Fibroblast of lung (primary cell): ENCODE data around the gene HES7. TPM values are rescaled to one million over a fixed set of nuclear protein-coding genes. Genes with fewer than 3 reads are reported as not detected.

Experiments used
- DNase-seq, 2 donors: peaks; one replicate each; pipeline versions ENCODE4 v3.0.0 to v3.0.0-alpha.2; 2010; ENCODE audit warnings: low read depth in 2 of 2
- H2AFZ ChIP-seq: 2 replicates; pipeline ENCODE4 v1.5.1; 2012; ENCODE audit warnings: low read length, control low read depth, inconsistent platforms
- H3K27ac ChIP-seq: 2 replicates; pipeline ENCODE4 v1.5.1; 2011; ENCODE audit warnings: low read length, control low read depth; ENCODE audit not compliant: insufficient read depth
- H3K27me3 ChIP-seq: 2 replicates; pipeline ENCODE4 v1.5.1; 2011; ENCODE audit warnings: mild to moderate bottlenecking, low read length; ENCODE audit not compliant: control insufficient read depth, insufficient read depth
- H3K36me3 ChIP-seq: 2 replicates; pipeline ENCODE4 v1.5.1; 2011; ENCODE audit warnings: low read length; ENCODE audit not compliant: control insufficient read depth, insufficient read depth
- H3K4me1 ChIP-seq: 2 replicates; pipeline ENCODE4 v1.5.1; 2011; ENCODE audit warnings: low read length; ENCODE audit not compliant: control insufficient read depth, insufficient read depth; ENCODE audit errors: extremely low read depth
- H3K4me2 ChIP-seq: 2 replicates; pipeline ENCODE4 v1.5.1; 2011; ENCODE audit warnings: low read length, control low read depth; ENCODE audit not compliant: insufficient read depth; ENCODE audit errors: extremely low read depth
- H3K4me3 ChIP-seq, 4 experiments: fragments of 200-600 bp in 1 of 4; sonication (generic) in 1 of 4; replicated peaks in 1 of 4; 2 replicates each; pipeline ENCODE4 v1.5.1; 2011 to 2016; ENCODE audit warnings: low read length in 4 of 4, low read depth in 3 of 4, mild to moderate bottlenecking in 3 of 4, control low read depth in 2 of 4, inconsistent platforms in 1 of 4, mixed read lengths in 1 of 4; ENCODE audit not compliant: insufficient read depth in 1 of 4; ENCODE audit errors: control extremely low read depth in 1 of 4
- H3K79me2 ChIP-seq: 2 replicates; pipeline ENCODE4 v1.5.1; 2012; ENCODE audit warnings: mild to moderate bottlenecking, low read length, inconsistent platforms; ENCODE audit not compliant: control insufficient read depth, insufficient read depth
- H3K9ac ChIP-seq: 2 replicates; pipeline ENCODE4 v1.5.1; 2011; ENCODE audit warnings: mild to moderate bottlenecking, low read length, control low read depth; ENCODE audit not compliant: insufficient read depth
- H3K9me3 ChIP-seq: 2 replicates; pipeline ENCODE4 v1.5.1; 2012; ENCODE audit warnings: low read depth, low read length; ENCODE audit not compliant: control insufficient read depth, insufficient read depth
- H4K20me1 ChIP-seq: 2 replicates; pipeline ENCODE4 v1.5.1; 2011; ENCODE audit warnings: low read length; ENCODE audit not compliant: control insufficient read depth, insufficient read depth; ENCODE audit errors: extremely low read depth
- CTCF ChIP-seq, 2 donors: IDR thresholded peaks in 1 of 2; conservative IDR thresholded peaks in 1 of 2; 1 replicate in 1 of 2; 2 replicates in 1 of 2; pipeline ENCODE4 v1.5.1; 2011 to 2012; ENCODE audit warnings: low read length in 2 of 2, control low read depth in 1 of 2, inconsistent platforms in 1 of 2, low read depth in 1 of 2, mild to moderate bottlenecking in 1 of 2
- EZH2 ChIP-seq: IDR thresholded peaks from 2 replicates; pipeline ENCODE4 v1.5.1; 2012; ENCODE audit warnings: low read length, control low read depth, mild to moderate bottlenecking; ENCODE audit errors: missing control alignments
- polyA plus RNA-seq, 2 donors: library from polyadenylated mRNA; depleted of rRNA in 1 of 2; stranded (reverse) in 1 of 2; unstranded in 1 of 2; fragments of >200 nt; gene quantifications; 2 replicates each; pipeline ENCODE4 v1.2.1, GENCODE V29; 2011 to 2012; ENCODE audit warnings: missing spikeins in 1 of 2
- total RNA-seq: library from RNA; depleted of rRNA; stranded (reverse); fragments of >200 nt; gene quantifications from 2 replicates; pipeline ENCODE4 v1.2.1, GENCODE V29; 2014

The HES7 gene
- total and polyA plus RNA-seq, 2 donors (not counting 1 experiment from before 2014, with no cell fraction given), result under 0.01 TPM; not detected in 1

- Histone ChIP-seq H3K4me3 (no peak overlapping the region), H3K4me1 (no peaks in the 10 kb centered on the region), H3K36me3 (no peaks in the 10 kb centered on the region), H4K20me1 (no peaks in the 10 kb centered on the region), H3K4me2 (no peak overlapping the region), H3K79me2 (no peaks in the 10 kb centered on the region), H2AFZ (no peak overlapping the region), H3K9ac (no peak overlapping the region), H3K27ac (no peak overlapping the region), H3K27me3 (peaks cover 48% of the 10 kb centered on the region), H3K9me3 (no peaks in the 10 kb centered on the region)
- DNase-seq, result no peak
- TF ChIP-seq EZH2 (no peak), CTCF (conservative IDR thresholded peaks at IDR 0.05 in 1 of 2, IDR thresholded peaks at IDR 0.05 in 1 of 2; ENCODE audit: low read depth in 1 of 2, low read length in 2 of 2) (no peak)
These were observed 51.6 kb downstream of the HES7 start for GRCh38 chr17:8072341-8072728.

- Histone ChIP-seq H3K4me2 (no peak overlapping the region), H3K27me3 (peaks cover 52% of the 10 kb centered on the region), H3K9ac (no peak overlapping the region), H3K27ac (no peak overlapping the region), H4K20me1 (no peaks in the 10 kb centered on the region), H3K9me3 (no peaks in the 10 kb centered on the region), H3K79me2 (no peaks in the 10 kb centered on the region), H3K36me3 (no peaks in the 10 kb centered on the region), H3K4me1 (no peaks in the 10 kb centered on the region), H2AFZ (no peak overlapping the region), H3K4me3 (no peak overlapping the region)
- no peak for DNase-seq
- TF ChIP-seq EZH2 (no peak), CTCF (conservative IDR thresholded peaks at IDR 0.05 in 1 of 2, IDR thresholded peaks at IDR 0.05 in 1 of 2; ENCODE audit: low read depth in 1 of 2, low read length in 2 of 2) (no peak)
These were observed 52.4 kb downstream of the HES7 start for GRCh38 chr17:8071496-8071895.

Other genes starting within 250 kb of the HES7 start
- 144 and 165 TPM in 2 replicates for gene CHD3, start 235.3 kb downstream of the HES7 start, total RNA-seq
- gene CHD3, start 235.3 kb downstream of the HES7 start, polyA plus RNA-seq, result 23.6 and 23.8 TPM in 2 replicates
- gene RNF227, start 207.8 kb downstream of the HES7 start, total RNA-seq, result 1.8 and 3.9 TPM in 2 replicates
- 2.2 and 2.8 TPM in 2 replicates for gene RNF227, start 207.8 kb downstream of the HES7 start, polyA plus RNA-seq
- gene KCNAB3, start 194.2 kb downstream of the HES7 start, total RNA-seq, result 0.26 and 0.33 TPM in 2 replicates
- gene KCNAB3, start 194.2 kb downstream of the HES7 start, polyA plus RNA-seq, result 0.69 and 1.3 TPM in 2 replicates
- gene TRAPPC1, start 192.2 kb downstream of the HES7 start, total RNA-seq, result 38.3 and 61.9 TPM in 2 replicates
- 342 and 409 TPM in 2 replicates for gene TRAPPC1, start 192.2 kb downstream of the HES7 start, polyA plus RNA-seq
- 12.8 and 17.2 TPM in 2 replicates for gene CNTROB, start 191.9 kb downstream of the HES7 start, total RNA-seq
- 12.6 and 20.8 TPM in 2 replicates for gene CNTROB, start 191.9 kb downstream of the HES7 start, polyA plus RNA-seq
- not detected in 2 replicates for gene GUCY2D, start 121.5 kb downstream of the HES7 start, total RNA-seq
- not detected in 2 replicates for gene GUCY2D, start 121.5 kb downstream of the HES7 start, polyA plus RNA-seq
- not detected in 2 replicates for gene ALOX15B, start 85.0 kb downstream of the HES7 start, total RNA-seq
- not detected in 2 replicates for gene ALOX15B, start 85.0 kb downstream of the HES7 start, polyA plus RNA-seq
- not detected in 2 replicates for gene ALOX12B, start 36.4 kb downstream of the HES7 start, total RNA-seq
- not detected in 2 replicates for gene ALOX12B, start 36.4 kb downstream of the HES7 start, polyA plus RNA-seq
- gene ALOXE3, start 5.6 kb downstream of the HES7 start, total RNA-seq, result not detected in 2 replicates
- gene ALOXE3, start 5.6 kb downstream of the HES7 start, polyA plus RNA-seq, result 0.01 and 0.03 TPM in 2 replicates
- gene PER1, start 28.3 kb upstream of the HES7 start, total RNA-seq, result 3.1 and 6.9 TPM in 2 replicates
- gene PER1, start 28.3 kb upstream of the HES7 start, polyA plus RNA-seq, result 2.5 and 4.1 TPM in 2 replicates
- 3.6 and 8.1 TPM in 2 replicates for gene VAMP2, start 38.8 kb upstream of the HES7 start, total RNA-seq
- gene VAMP2, start 38.8 kb upstream of the HES7 start, polyA plus RNA-seq, result 12.2 and 14.2 TPM in 2 replicates
- 15.4 and 36.0 TPM in 2 replicates for gene TMEM107, start 52.3 kb upstream of the HES7 start, total RNA-seq
- gene TMEM107, start 52.3 kb upstream of the HES7 start, polyA plus RNA-seq, result 9.8 and 13.0 TPM in 2 replicates
- gene BORCS6, start 66.1 kb upstream of the HES7 start, total RNA-seq, result 6.9 and 11.4 TPM in 2 replicates
- gene BORCS6, start 66.1 kb upstream of the HES7 start, polyA plus RNA-seq, result 2.8 and 2.9 TPM in 2 replicates
- gene AURKB, start 86.5 kb upstream of the HES7 start, total RNA-seq, result 0.26 and 8.4 TPM in 2 replicates
- 7.5 and 37.8 TPM in 2 replicates for gene AURKB, start 86.5 kb upstream of the HES7 start, polyA plus RNA-seq
- 4.6 and 5.0 TPM in 2 replicates for gene CTC1, start 124.0 kb upstream of the HES7 start, total RNA-seq
- gene CTC1, start 124.0 kb upstream of the HES7 start, polyA plus RNA-seq, result 4.7 and 6.9 TPM in 2 replicates
- 9.4 and 11.3 TPM in 2 replicates for gene PFAS, start 125.2 kb upstream of the HES7 start, total RNA-seq
- gene PFAS, start 125.2 kb upstream of the HES7 start, polyA plus RNA-seq, result 9.8 and 20.8 TPM in 2 replicates
- gene RANGRF, start 164.6 kb upstream of the HES7 start, total RNA-seq, result 12.1 and 15.4 TPM in 2 replicates
- 19.8 and 25.9 TPM in 2 replicates for gene RANGRF, start 164.6 kb upstream of the HES7 start, polyA plus RNA-seq
- gene SLC25A35, start 171.3 kb upstream of the HES7 start, total RNA-seq, result 0.77 and 1.7 TPM in 2 replicates
- gene SLC25A35, start 171.3 kb upstream of the HES7 start, polyA plus RNA-seq, result 1.1 and 2.7 TPM in 2 replicates
- gene ARHGEF15, start 186.1 kb upstream of the HES7 start, total RNA-seq, result not detected in 2 replicates
- gene ARHGEF15, start 186.1 kb upstream of the HES7 start, polyA plus RNA-seq, result not detected in 2 replicates
- not detected in 2 replicates for gene ODF4, start 215.7 kb upstream of the HES7 start, total RNA-seq
- not detected in 2 replicates for gene ODF4, start 215.7 kb upstream of the HES7 start, polyA plus RNA-seq